PFSK-1 (cell line): ENCODE measurements around the gene GHSR.

Experiments used
- FOXP2 ChIP-seq: optimal IDR thresholded peaks from 2 replicates; pipeline ENCODE3; 2011; ENCODE audit warnings: borderline replicate concordance, control low read depth, inconsistent platforms; ENCODE audit not compliant: insufficient read depth; ENCODE audit errors: extremely low read length, extremely low read depth
- POLR2AphosphoS5 ChIP-seq: IDR thresholded peaks from 2 replicates; pipeline ENCODE4 v1.6.1; 2012; ENCODE audit warnings: low read depth, mild to moderate bottlenecking, control low read depth, low read length, moderate library complexity
- REST ChIP-seq, 2 experiments: IDR thresholded peaks; 2 replicates each; pipeline versions ENCODE4 v1.6.1 to v1.8.0; 2011 to 2012; ENCODE audit warnings: low read depth in 2 of 2, low read length in 2 of 2, control low read depth in 1 of 2, inconsistent platforms in 1 of 2, mild to moderate bottlenecking in 1 of 2, moderate library complexity in 1 of 2; ENCODE audit not compliant: insufficient read depth in 1 of 2
- SIN3A ChIP-seq: IDR thresholded peaks from 2 replicates; pipeline ENCODE4 v1.6.1; 2012; ENCODE audit warnings: mild to moderate bottlenecking, low read length, moderate library complexity, borderline replicate concordance; ENCODE audit not compliant: insufficient read depth
- TAF1 ChIP-seq: IDR thresholded peaks from 2 replicates; pipeline ENCODE4 v1.6.1; 2012; ENCODE audit warnings: low read length, control low read depth, borderline replicate concordance; ENCODE audit not compliant: insufficient read depth

- TF ChIP-seq TAF1 = no peak
- no peak for TF ChIP-seq SIN3A
- no peak for TF ChIP-seq POLR2AphosphoS5
- TF ChIP-seq REST (IDR thresholded peaks at IDR 0.05; ENCODE audit: insufficient read depth in 1 of 2, low read depth in 2 of 2, low read length in 2 of 2) = no peak
- no peak for TF ChIP-seq FOXP2
Observed at GRCh38 chr3:172411478-172411947, 36.7 kb downstream of the GHSR start.
